GM15510 (cell line): ENCODE data around the gene CARMIL1.

Experiments
- POLR2A ChIP-seq: IDR thresholded peaks from 3 replicates; pipeline ENCODE4 v1.6.1; 2011; ENCODE audit warnings: borderline replicate concordance; ENCODE audit not compliant: insufficient read length; ENCODE audit errors: extremely low read depth

The CARMIL1 gene

GRCh38 chr6:25296217-25296905, 17.2 kb downstream of the CARMIL1 start:
- no peak for TF ChIP-seq POLR2A

- no peak for TF ChIP-seq POLR2A
Observed at GRCh38 chr6:25297039-25297441, 17.9 kb downstream of the CARMIL1 start.

DNA sequence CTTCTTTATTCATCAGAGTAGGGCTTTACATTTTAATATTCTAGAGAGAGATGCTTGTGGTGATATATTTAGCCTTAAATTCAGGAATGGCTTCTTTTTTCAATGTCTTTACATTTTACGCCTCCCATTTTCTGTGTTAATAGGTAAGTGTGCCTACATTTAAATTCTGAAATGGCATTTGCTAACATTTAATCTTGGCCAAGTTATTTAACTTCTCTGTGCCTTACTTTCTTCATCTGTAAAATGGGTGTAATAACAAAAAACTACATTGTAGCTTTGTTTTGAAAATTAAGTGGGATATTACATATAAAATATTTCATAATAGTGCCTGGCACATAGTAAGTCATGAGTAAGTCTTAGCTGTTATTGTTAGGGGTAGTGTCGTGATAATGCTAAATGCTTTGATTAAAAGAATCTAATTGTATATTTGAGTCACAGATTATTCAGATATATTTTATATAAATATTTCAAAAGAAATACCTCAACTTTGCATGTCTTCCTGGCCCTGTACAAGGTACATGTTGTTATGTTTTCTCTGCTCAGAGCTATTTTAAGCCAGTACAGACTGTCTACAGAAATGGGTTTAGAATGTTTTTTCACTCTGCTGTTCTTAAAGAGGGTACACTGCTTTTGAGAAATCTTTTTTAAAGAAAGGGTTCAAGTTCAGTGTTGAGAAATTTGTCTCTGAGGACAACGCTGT, 18.8 kb downstream of the CARMIL1 start:
- TF ChIP-seq POLR2A = no peak

- no peak for TF ChIP-seq POLR2A
Observed at GRCh38 chr6:25301362-25301761, 22.2 kb downstream of the CARMIL1 start.

- TF ChIP-seq POLR2A = no peak
Observed at GRCh38 chr6:25302151-25302550, 23.0 kb downstream of the CARMIL1 start.

DNA sequence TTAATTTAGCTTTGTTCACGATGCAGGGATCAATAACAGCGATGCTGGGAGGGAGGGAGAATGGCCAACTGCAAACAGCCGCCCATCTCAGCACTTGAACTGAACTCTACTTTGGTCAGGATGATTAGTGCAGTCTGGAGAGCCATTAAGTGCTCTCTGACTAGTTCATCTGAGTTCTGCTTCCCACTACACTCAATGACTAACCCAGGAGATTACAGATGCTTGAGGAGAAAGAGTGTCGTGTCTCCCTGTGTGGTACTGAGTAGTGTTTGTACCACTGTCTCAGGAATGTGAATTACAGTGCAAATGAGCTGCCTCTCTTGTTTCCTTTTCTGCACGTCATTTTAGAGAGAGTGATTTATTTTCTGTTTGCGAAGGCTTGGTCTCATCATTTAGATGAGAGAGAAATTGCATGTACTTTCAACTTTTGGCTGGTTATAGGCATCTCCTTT, 23.5 kb downstream of the CARMIL1 start:
- no peak for TF ChIP-seq POLR2A

DNA sequence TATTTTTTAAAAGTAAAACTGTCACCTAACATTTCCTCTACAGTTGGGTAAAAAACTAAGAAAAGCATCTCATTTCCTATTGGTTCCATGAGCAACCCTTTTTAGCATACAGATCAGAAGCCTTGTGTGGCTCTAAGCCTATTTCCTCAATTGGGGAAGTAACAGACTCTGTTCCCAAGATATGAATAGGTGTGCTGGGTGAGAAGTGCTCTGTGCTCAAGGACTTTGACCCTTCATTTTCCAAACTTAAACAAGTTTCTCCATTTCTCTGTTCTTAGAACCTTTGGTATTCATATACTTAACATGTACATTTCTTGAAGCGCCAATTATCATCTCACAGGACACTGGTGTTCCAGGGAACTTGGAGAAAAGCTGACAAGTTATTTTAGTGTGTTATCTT, 24.1 kb downstream of the CARMIL1 start:
- TF ChIP-seq POLR2A = no peak

DNA sequence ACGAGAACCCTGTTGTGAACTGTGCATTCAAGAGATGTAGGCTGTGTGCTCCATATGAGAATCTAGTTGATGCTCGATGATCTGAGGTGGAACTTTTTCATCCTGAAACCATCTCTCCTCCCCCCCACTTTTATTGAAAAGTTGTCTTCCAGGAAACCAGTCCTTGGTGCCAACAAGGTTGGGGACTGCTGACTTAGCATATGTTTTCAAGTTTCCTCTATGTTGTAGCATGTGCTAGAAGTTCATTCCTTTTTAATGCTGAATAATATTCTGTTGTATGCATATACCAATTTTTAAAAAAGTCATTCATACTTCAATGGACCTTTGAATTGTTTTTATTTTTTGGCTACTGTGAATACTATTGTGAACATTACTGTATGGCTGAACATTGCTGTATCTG, 27.2 kb downstream of the CARMIL1 start:
- no peak for TF ChIP-seq POLR2A

DNA sequence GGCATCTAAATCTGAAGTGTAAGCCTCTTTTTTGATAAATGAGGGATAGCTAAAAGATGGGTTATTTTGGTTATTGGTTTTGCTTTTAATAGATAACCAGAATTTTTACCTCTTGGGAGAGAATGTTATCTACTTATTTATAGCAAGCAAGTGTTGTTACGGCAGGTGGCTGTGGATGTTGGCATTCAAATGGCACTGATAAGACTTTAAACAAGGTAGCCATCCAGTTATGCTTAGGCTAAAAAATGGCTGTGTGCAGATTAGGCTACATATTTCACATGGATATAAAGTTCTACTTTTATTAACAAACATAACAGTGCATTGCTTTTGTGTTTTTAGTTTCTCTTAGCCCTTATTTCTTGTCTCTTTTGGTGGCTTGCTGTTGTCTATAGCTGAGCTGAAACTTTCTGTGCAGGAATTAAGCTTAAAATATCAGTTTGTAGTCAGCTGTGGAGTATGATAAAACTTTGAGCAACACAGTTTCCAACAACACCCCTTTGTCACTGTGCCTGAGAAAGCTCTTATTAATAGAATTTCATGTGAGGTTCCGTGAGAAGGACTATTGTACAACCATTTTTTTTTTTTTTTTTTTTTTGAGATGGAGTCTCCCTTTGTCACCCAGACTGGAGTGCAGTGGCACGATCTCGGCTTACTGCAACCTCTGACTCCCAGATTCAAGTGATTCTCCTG, 28.8 kb downstream of the CARMIL1 start:
- TF ChIP-seq POLR2A = no peak

DNA sequence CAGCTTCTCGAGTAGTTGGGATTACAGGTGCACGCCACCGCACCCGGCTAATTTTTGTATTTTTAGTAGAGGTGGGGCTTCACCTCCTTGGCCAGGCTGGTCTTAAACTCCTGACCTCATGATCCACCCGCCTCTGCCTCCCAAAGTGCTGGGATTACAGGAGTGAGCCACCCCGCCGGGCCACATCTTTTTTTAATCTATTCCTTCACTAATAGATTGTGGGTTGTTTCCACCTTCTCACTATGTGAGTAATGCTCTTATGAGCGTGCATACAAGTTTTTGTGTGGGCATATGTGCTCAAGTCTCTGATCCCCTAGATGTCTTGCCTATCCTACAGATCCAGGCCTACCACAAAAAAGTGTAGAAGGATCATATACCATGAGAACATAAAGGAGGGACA, 30.7 kb downstream of the CARMIL1 start:
- no peak for TF ChIP-seq POLR2A

DNA sequence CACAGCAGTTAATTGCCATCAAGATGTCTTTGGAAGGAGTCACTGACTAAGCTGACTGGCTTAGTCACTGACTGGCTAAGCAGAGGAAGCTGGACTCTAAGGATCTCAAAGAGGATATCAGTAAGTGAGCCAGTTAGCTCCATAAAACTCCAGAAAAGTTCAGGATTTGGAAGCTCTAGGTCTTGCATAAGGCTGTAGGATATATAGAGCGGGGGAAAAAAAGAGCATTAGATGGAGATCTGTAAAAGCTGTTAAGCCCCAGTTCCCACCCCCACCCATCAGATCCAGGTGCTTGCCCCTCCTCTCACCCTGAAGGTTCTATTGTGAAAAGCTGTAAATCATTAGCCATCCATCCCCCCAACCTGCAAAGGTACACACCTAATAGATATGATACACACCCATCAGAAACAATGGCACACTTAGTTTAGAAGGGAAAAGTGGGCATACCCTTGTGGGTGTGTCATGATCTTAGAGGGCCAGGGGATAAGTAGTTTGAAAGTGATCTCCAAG, 32.2 kb downstream of the CARMIL1 start:
- no peak for TF ChIP-seq POLR2A

- TF ChIP-seq POLR2A = no peak
Observed at GRCh38 chr6:25312034-25312620, 33.0 kb downstream of the CARMIL1 start.

- TF ChIP-seq POLR2A = no peak
Observed at GRCh38 chr6:25312703-25313102, 33.5 kb downstream of the CARMIL1 start.

DNA sequence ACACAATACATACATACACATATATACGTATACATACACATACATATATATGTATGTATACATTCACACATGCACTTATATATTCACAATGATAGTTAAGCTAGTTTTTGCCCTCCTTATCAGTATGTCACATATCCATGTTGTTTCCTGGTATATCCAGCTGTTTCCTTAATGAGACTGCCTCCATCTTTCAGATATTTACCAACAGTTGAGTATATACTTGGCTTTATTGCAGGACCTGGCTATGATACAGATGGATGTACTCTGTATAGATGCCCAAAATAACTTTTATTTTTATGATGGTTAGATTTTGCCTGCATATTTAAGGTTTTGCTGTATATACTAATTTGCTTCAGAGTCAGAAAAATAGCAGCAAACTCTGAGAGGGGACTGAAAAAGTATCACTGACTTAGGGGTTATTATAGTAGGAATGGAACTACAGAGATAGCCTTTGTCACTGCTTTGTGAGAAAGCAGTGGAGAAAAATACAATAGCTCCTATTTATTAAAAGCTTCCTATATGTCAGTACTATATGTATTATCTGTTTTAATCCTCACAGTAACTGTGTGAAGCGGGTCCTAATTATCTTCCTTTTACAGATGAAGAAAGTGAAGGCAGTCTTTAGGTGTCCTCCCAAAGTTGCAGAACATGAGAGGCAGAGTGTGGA, 35.5 kb downstream of the CARMIL1 start:
- no peak for TF ChIP-seq POLR2A
